ENCODE data around the gene ENAM.
"Not testable (repeated sequence)": the region's sequence is repeated elsewhere in the genome, so short reads cannot be mapped to it uniquely, and the experiment has no call there.

ENAM gene

DNA sequence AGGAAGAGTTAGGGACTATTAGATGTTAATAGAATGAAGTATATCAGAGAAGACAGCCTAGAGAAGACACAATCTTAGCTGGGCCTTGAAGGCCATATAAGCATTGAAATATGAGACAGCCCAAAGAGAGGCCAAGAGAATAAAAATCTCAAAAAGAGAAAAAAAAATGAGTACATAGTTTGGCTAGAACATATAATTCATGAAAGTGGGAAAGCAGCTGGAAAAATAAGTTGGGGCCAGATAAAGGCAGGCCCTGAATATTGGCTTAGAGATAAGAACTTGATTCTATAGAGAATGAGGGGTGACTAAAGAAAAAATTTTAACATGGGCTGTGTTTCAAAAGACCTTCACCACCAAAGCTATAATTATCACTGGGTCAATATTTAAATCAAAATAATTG lies 52.4 kb downstream of the ENAM start:
- no peak for DNase-seq

DNA sequence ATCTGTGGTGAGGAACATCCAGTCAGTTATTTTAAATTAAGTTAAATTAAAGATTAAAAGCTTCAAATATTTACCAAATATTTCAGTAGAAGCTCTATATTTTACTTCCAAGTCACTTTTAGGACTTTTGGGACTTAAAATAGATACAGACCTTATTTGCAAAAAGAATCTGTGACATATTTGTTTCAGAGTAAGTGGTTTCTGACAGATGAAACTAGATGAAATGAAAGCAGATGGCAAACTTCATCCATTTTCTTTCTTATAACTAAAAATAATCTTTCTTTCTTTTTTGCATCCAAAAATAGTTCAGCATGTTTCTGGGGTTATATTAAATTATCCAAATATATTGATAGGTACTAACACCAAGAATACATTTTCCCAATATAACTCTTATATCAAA lies 53.2 kb downstream of the ENAM start:
- DNase-seq: no peak

DNA sequence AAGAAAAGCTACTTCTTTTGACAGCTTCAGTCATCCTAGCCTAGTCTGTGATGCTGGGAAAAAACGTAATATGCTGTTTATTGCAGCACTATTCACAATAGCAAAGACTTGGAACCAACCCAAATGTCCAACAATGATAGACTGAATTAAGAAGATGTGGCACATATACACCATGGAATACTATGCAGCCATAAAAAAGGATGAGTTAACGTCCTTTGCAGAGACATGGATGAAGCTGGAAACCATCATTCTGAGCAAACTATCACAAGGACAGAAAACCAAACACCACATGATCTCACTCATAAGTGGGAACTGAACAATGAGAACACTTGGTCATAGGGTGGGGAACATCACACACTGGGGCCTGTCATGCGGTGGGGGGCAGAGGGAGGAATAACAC lies 53.6 kb downstream of the ENAM start:
- not testable (repeated sequence) for DNase-seq

DNA sequence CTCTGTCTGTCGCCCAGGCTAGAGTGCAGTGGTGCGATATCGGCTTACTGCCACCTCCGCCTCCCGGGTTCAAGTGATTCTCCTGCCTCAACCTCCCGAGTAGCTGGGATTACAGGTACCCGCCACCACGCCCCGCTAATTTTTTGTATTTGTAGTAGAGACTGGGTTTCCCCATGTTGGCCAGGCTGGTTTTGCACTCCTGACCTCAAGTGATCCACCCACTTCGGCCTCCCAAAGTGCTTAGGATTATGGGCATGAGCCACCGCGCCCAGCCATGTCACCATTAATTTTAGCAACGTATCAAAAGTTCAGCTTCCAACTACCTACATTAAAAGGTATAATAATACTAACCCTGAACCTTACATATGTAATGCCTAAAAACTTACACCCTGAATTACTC lies 58.8 kb downstream of the ENAM start:
- DNase-seq: no peak

DNA sequence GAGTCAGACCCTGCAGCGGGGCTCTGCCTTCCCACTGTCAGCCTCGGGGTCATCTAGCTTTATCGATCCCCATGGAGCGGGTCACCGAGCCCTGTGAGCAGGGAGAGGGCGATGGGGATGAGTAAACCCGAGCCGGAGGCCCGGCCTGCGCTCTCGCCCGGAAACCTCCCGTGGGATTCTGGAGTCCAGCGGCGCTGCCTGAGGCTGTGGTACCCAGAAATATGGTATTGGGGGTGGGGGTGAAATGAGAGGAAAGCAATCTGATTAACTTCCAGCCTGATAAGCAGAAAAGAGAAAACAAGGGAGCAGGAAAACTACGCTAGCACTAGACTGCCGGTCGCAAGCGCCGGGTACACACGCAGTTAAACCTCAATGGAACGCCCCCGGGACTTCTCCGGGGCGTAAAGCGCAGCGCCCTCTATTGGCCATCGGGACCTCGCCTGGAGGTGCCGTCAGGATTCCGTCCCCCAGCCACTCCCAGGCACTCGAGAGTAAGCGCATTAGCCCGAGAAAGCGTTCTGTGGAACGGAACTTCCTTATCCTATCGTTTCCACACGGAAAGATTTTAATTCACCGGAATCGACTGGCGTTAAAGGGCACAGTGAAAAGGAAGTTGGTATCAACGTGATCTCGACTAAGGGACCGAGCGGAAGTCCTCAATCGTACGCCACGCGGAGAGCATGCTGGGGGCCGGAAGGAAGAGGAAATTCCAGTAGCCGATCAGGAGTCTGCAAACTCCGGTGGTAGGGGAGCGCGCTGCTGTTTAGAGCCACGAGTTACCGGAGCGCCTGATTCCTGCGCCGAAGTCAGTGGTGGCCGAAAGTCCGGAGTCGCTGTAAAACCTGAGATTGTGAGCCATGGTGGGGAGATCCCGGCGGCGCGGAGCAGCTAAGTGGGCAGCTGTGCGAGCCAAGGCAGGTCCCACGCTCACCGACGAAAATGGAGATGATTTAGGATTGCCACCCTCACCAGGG lies 59.6 kb downstream of the ENAM start, which contains the start of gene UTP3:
Gene UTP3 (plus strand): TSS at position 712 of the 974 bp plus-strand sequence. CDS start 146 bp downstream, at position 858.
- DNase-seq: peak; percentile 97

DNA sequence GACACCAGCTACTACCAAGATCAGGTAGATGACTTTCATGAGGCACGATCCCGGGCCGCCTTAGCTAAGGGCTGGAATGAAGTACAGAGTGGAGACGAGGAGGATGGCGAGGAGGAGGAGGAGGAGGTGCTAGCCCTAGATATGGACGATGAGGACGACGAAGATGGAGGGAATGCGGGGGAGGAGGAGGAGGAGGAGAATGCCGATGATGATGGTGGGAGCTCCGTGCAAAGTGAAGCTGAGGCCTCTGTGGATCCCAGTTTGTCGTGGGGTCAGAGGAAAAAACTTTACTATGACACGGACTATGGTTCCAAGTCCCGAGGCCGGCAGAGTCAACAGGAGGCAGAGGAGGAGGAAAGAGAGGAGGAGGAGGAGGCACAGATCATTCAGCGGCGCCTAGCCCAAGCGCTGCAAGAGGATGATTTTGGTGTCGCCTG lies 60.3 kb downstream of the ENAM start:
- DNase-seq: peak; percentile 57

DNA sequence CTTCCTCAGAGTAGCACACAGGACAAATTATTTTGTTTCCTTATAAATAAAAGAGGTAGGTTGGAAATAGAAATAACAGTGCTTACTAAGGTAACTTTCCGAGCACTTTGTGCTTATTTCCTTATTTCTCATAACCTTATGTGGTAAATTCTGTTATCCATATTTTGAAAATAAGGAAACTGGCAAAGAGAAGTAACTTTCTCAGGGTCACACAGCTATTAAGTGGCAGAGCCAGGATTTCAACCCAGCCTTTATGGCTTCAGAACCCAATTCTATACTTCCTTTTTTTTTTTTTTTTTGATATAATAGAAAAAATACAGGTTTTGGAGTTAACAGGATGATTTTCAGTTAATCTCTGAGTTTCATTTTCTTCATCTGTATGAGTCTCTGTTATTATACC lies 63.1 kb downstream of the ENAM start:
- no peak for DNase-seq

DNA sequence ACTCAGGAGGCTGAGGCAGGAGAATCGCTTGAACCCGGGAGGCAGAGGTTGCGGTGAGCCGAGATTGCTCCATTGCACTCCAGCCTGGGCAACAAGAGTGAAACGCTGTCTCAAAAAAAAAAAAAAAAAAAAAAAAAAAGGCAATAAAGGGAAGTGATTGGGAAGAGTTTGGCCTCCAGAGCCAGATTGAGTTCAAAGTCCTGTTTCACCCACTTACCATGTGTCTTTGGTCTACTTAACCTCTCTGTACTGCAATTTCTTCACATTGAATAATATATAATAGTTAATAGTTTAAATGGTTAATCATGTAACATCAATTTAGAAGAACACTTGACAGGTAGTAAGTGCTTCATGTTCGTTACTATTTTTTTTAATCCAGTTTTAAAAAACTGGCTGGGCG lies 66.1 kb downstream of the ENAM start:
- DNase-seq: not testable (repeated sequence)
